ENCODE results near the gene AFTPH.

Gene AFTPH

DNA sequence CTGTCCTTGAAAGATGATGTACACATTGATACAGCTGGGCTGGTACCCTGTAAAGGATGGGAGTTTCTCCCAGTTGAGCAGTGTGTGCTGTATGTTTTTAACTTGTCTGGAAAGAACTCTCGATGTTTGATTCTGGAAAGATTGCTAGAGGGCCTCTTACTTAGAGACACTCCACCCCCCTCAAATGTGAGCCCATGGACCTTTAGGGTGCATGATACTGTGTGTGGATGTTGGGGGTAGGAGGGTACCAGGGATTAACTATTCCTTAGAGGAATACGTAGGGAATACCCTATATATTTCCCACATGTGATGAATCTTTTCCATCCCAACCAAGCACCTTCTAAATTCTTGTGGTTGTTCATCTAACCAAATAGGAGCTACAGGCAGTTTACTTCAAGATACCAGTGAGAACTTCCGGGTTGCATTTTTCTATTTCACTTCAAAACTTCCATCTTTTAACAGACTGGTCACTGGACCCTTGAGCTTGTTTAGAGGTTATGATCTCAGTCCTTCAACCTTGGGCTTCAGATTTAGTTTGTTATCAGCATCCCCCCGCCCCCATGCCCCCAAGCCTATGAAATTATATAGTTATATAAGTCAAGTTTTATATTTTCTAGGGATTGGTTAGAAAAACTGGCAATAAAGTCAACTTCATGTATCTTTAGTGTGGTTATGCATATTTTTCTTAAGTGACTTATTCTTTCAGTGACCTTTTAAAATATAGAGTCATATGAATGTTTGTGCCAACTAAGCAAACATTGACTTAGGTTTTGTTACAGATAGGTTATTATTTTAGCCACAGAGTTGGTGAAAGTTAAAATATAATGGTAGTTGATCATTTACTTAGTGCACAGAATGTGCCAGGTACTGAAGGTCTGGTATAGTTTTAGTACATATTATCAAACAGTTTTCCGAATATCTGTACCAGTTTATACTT, 18.2 kb downstream of the AFTPH start:
- DNase-seq (ENCODE audit: low read depth in 2 of 2), result no peak

GRCh38 chr2:64543008-64543697, 19.0 kb downstream of the AFTPH start:
- DNase-seq (ENCODE audit: low read depth in 2 of 2), result no peak

- no peak for DNase-seq (ENCODE audit: low read depth in 2 of 2)
These were observed 24.6 kb downstream of the AFTPH start for GRCh38 chr2:64548761-64549160.

DNA sequence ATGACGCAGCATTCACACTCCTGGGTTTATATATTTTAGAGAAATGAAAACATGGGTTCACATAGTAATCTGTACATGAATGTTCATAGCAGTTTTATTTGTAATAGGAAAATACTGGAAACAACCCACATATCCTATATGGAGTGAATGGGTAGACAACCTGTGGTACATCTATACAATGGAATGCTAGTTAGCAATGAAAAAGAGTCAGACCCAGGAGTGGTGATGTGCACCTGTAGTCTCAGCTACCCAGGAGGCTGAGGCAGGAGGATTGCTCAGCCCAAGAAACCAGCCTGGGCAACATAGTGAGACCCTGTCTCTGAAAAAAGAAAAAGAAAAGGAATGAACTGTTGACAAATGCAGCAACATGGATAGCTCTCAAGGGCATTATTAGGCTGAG, 25.9 kb downstream of the AFTPH start:
- DNase-seq (ENCODE audit: low read depth in 2 of 2), result no peak

GRCh38 chr2:64551851-64552250, 27.7 kb downstream of the AFTPH start:
- no peak for DNase-seq (ENCODE audit: low read depth in 2 of 2)

DNA sequence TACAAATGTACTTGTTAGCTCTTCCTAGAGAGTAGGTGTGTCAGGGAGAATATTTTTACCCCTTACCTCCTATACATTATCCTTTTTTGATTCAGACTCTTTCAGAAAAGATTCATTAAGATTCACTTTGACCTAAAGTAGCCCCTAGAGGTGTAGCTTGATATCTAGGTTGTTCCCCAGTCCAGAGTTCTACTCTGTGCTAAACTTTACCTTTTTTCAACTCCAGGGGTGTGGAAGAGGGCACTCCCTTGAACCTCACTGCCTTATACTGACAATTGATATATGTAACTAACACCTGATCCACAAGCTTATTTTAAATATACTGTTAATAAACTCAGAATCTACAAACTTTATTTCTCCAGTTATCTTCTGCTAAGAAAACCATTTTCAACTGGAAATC, 30.0 kb downstream of the AFTPH start:
- no peak for DNase-seq (ENCODE audit: low read depth in 2 of 2)

DNA sequence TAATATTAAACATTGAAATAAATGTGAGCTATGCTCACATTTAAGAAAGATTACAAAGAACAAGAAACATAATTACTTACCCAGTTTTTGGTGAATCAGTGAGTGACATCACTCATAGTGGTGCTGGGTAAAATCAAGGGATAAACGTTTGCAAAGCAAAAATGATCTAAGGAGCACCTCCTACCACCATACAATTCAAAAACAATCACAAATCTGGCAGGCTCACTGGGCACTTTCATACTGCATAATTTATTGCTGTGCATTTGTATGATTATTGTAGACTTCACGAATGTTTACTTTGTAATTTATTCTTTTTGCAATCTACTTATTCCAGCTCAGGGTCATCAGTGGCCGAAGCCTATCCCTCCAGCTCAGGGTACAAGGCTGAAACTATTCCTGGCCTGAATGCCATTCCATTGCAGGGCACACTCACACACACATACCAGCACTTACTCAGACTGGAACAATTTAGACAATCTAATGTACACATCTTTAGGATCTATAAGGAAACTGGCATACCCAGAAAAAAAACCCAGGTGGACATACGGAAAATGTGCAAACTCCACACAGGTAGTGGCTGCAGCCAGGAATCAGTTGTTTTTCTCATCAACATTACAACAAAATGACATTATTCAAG, 34.4 kb downstream of the AFTPH start:
- no peak for DNase-seq (ENCODE audit: low read depth in 2 of 2)

DNA sequence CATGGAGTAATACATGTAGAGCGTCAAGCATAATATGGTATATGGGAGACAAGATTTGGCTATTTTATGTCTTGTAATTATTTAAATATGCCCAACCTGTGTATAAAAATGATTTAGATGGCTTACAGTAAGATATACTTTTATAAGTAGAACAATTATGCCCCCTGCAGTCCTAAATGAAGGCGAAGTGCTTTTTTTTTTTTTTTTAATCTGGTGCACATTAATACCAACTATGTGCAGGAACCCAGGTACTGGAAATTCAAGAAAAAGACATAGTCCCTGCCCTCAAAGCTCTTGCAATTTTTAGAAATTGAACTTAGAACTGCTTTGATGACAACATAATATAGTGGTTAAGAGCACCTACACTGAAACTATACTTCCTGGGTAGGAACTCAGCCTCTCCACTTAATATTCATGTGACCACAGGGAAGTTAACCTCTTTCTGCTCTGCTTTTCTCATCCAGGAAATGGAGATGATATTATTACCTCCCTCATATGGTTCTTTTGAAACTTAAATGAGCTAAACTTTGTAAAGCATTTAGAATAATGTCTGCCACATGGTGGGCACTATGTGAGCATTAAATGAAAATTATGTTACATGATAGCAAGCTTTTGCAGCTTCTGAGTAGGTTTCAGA, 38.1 kb downstream of the AFTPH start:
- no peak for DNase-seq (ENCODE audit: low read depth in 2 of 2)

DNA sequence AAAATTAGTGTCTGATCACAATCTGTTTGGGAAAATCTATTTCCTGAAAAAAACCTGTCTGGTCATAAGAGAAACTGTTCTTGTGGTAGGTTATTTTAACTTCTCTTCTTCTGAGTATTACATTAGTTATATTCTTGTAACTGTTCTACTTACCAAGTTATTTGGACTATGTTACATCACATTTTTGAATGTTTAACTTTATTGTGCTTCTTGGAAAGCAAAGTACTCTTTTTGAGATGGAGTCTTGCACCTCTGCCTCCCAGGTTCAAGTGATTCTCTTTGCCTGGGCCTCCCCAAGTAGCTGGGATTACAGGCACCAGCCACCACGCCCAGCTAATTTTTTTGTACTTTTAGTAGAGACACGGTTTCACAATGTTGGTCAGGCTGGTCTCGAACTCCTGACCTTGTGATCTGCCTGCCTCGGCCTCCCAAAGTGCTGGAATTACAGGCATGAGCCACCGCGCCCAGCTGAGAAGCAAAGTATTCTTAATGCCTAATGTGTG, 39.4 kb downstream of the AFTPH start:
- no peak for DNase-seq (ENCODE audit: low read depth in 2 of 2)

GRCh38 chr2:64565949-64566710, 42.0 kb downstream of the AFTPH start:
- DNase-seq (ENCODE audit: low read depth in 2 of 2), result no peak

- DNase-seq (ENCODE audit: low read depth in 2 of 2), result no peak
These were observed 43.3 kb downstream of the AFTPH start for GRCh38 chr2:64567473-64567872.

GRCh38 chr2:64568836-64569235, 44.7 kb downstream of the AFTPH start:
- no peak for DNase-seq (ENCODE audit: low read depth in 2 of 2)

- DNase-seq (ENCODE audit: low read depth in 2 of 2), result no peak
These were observed 50.7 kb downstream of the AFTPH start for GRCh38 chr2:64574871-64575270.

GRCh38 chr2:64581018-64581417, 56.9 kb downstream of the AFTPH start:
- DNase-seq (ENCODE audit: low read depth in 2 of 2), result no peak

DNA sequence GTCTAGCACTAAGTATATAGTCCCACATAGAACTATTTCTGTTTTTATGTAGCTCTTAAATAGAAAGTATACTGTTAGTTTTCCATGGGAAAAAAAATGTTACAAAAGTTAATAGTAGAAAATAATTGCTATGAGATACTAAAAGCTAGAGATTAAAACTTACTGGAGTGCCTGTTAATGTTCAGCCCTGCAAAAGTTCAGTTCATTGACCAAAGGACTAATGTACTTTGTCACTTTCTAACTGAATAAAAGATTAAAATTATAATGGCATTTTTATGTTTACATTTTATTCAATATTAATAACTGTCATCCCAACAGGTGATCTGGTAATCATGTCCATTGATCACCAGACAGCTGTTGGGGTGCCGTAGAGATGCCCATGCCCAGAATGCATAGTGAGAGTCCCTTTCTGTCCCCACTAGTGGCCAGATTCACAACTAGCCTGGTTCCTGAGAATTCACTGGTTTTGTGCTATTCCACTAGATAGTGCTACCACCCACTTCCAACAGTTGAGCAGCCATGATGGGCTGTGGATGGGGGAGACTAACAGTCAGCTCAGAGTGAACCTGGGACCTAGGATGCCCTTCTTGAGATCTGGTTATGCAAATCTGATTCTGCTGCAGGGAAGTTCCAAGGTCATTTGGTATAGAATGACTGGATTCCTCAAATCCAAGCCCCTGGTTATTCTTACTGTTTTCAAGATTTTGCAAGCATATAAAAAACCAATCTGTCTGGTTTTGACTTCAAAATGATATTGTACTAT, 57.8 kb downstream of the AFTPH start:
- DNase-seq (ENCODE audit: low read depth in 2 of 2), result no peak

DNA sequence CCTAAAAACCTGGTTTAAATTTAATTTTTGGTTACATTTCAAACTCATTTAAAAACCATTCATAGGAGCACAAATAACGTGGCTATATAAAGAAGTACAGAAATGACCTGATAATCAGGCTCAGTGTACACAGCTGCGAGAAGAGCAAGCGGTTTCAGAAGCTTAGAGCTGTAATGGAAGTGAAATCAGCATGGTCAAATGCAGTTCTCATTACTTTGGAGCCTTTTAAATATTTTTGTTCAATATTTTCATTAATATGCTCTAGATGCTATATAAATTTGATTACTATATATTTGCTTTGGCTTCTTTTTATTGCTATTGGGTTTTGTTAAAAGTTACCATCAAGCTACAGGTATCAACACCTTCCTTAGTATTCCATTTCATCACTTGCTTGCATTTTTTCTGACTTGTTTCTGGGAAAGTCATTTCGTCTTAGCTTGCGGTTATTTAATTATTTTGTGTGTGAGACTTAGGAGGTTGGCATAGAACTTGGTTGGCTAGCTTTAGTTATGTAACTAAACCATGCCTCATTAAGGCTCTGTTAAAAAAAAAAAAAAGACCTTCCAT, 58.7 kb downstream of the AFTPH start:
- DNase-seq (ENCODE audit: low read depth in 2 of 2), result no peak

GRCh38 chr2:64586054-64586453, 61.9 kb downstream of the AFTPH start:
- DNase-seq (ENCODE audit: low read depth in 2 of 2), result no peak

GRCh38 chr2:64586883-64587481, 62.9 kb downstream of the AFTPH start:
- DNase-seq (ENCODE audit: low read depth in 2 of 2), result no peak

DNA sequence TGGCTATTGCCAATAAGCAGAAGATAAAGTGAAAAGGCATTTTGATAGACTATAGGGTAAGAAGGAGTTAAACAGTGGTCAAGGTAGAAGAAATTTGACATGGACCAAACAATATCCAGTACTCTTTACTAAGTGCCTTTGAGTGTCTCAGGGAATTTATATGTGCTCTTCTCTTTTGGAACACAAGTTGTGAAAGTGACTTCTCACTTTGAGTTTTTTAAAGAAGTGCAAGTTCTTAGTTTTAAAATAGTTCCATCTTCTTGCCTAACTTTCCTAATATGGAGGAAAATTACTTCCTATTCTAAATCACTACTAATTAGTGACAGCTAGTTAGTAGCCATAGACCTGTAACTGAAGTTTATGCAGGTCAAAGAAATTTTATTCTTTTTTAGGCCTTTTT, 63.4 kb downstream of the AFTPH start:
- no peak for DNase-seq (ENCODE audit: low read depth in 2 of 2)

GRCh38 chr2:64591188-64591587, 67.1 kb downstream of the AFTPH start:
- peak in 1 of 2 donors; percentile 4 for DNase-seq (ENCODE audit: low read depth in 2 of 2)
